ENCODE data around the gene LARP4.
"Not testable (repeated sequence)": the region's sequence is repeated elsewhere in the genome, so short reads cannot be mapped to it uniquely, and the experiment has no call there.

Gene LARP4

DNA sequence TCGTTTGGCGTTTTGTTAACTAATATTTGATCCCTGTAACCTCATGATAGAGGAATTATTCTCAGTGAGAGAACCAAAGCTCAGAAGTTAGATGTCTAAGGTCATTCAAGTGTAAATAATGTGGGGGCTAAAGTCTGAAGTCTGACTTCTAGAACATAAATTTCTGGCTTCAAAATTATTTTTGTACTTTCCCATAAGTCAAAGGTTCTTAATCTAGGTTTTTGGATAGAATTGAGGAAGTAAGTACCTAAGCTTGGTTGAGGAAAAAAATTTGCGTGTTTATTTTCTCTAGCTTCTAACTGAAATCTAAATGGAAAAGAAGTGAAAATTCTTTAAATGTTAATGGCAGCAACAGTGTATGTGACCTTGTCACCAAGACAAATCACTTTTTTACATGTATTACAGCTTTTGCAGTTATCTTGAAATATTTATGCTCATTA, 2.3 kb downstream of the LARP4 start:
- Histone ChIP-seq H3K9ac (ENCODE audit: low read depth, low read length) (peak overlapping the region; percentile 94), H3K9me3 (replicated peaks; ENCODE audit: low read length) (no peaks in the 10 kb centered on the region), H3K27me3 (ENCODE audit: control insufficient read depth, insufficient read depth, low read length) (no peaks in the 10 kb centered on the region), H3K4me1 (ENCODE audit: control insufficient read depth, insufficient read depth, low read length) (peaks cover 22% of the 10 kb centered on the region), H3K4me2 (ENCODE audit: low read length) (peak overlapping the region; percentile 82), H3K36me3 (ENCODE audit: insufficient read depth, low read length) (no peaks in the 10 kb centered on the region), H3K4me3 (ENCODE audit: low read length) (peak overlapping the region; percentile 94)

DNA sequence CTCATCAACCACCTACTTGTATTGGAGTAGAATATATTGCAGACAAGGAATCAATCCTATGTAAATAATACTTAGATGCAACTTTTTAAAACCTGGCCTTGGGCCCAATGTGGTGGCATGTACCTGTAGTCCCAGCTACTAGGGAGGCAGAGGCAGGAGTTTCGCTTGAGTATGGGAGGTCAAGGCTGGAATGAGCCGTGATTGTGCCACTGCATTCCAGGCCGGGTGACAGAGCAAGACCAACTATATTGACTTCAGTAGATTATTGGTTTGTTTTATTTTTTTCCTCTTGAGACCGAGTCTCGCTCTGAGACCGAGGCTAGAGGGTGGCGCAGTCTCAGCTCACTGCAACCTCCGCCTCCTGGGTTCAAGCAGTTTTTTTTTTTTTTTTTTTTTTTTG, 3.6 kb downstream of the LARP4 start:
- H3K4me3 ChIP-seq (ENCODE audit: low read length), result no peak overlapping the region
- no peaks in the 10 kb centered on the region for H3K27me3 ChIP-seq (ENCODE audit: control insufficient read depth, insufficient read depth, low read length)
- no peaks in the 10 kb centered on the region for H3K36me3 ChIP-seq (ENCODE audit: insufficient read depth, low read length)
- H3K9ac ChIP-seq (ENCODE audit: low read depth, low read length), result no peak overlapping the region
- H3K4me1 ChIP-seq (ENCODE audit: control insufficient read depth, insufficient read depth, low read length), result peaks cover 22% of the 10 kb centered on the region
- H3K4me2 ChIP-seq (ENCODE audit: low read length), result no peak overlapping the region
- H3K9me3 ChIP-seq (replicated peaks; ENCODE audit: low read length), result no peaks in the 10 kb centered on the region

DNA sequence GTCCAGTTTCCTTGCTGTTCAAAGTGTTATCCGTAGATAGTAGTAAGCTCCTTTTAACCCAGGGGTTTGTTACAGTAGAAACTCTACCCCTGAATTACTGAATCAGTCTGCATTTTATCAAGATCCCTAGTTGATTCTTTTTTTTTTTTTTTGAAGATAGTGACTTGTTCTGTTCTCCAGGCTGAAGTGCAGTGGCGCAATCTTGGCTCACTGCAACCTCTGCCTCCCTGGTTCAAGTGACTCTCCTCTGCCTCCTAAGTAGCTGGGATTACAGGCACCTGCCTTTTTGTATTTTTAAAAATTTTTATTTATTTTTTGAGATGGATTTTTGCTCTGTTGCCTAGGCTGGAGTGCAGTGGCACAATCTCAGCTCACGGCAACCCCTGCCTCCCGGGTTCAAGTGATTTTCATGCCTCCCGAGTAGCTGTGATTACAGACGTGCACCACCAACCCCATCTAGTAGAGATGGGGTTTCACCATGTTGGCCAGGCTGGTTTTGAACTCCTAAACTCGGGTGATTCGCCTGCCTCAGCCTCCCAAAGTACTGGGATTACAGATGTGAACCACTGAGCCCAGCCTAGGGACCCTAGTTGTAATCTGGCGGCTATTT, 10.5 kb downstream of the LARP4 start:
- no peaks in the 10 kb centered on the region for H3K4me1 ChIP-seq (ENCODE audit: control insufficient read depth, insufficient read depth, low read length)
- H3K27me3 ChIP-seq (ENCODE audit: control insufficient read depth, insufficient read depth, low read length), result no peaks in the 10 kb centered on the region
- peaks cover 9% of the 10 kb centered on the region for H3K36me3 ChIP-seq (ENCODE audit: insufficient read depth, low read length)
- no peak overlapping the region for H3K9ac ChIP-seq (ENCODE audit: low read depth, low read length)
- H3K4me3 ChIP-seq (ENCODE audit: low read length), result no peak overlapping the region
- H3K9me3 ChIP-seq (replicated peaks; ENCODE audit: low read length), result no peaks in the 10 kb centered on the region
- H3K4me2 ChIP-seq (ENCODE audit: low read length), result no peak overlapping the region

DNA sequence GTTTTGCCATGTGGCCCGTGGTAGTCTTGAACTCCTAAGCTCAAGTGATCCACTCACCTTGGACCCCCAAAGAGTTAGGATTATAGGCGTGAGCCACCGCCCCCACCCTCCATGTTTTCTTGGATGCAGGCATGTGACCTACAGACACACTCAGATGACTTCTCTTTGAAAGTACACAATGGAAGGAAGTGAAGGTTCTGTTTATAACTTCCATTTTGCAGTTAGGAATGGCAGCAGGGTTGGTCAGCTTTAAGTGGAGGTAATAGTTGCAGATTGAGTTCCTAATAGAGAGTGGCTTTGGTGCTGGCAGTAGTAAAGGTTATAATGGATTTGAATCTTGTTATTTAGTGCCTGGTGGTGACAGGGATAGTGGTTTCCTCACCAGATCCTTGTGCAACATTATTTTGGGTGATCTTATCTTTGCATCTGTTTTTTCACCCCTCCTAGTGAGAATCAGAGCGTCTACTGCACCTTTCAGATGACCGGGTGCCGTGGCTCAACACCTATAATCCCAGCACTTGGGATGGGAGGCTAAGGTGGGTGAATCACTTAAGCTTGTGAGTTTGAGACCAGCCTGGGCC, 15.3 kb downstream of the LARP4 start:
- no peaks in the 10 kb centered on the region for H3K9me3 ChIP-seq (replicated peaks; ENCODE audit: low read length)

DNA sequence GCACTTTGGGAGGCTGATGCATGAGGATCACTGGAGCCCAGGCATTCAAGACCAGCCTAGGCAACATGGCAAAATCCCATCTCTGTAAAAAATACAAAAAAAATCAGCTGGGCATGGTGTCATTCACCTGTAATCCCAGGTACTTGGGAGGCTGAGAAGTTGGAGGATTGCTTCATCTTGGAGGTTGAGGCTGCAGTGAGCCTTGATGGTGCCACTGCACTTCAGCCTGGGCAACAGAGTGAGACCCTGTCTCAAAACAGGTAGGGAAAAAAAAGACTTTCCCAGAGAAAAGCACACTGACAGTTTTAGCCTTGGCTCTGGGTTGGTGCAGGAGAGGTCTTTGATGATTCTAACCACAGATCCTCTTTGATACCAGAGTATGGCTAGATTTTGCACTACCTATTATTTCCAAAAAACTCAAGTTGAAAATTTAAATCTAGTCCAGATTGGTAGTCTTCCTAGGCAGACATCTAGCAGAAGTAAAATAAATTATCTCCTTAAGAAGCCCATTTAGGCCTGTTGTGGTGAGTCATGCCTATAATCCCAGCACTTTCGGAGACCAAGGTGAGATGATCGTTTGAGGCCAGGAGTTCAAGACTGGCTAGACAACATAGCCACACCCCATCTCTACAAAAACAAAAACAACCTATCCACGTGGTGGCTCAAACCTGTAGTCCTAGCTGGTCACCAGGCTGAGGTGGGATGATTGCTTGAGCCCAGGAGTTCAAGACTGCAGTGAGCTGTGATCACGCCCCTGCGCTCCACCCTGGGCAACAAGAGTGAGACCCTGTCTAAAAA, 18.6 kb downstream of the LARP4 start:
- Histone ChIP-seq H3K4me1 (ENCODE audit: control insufficient read depth, insufficient read depth, low read length) (peaks cover 4% of the 10 kb centered on the region), H3K4me3 (ENCODE audit: low read length) (no peak overlapping the region), H3K4me2 (ENCODE audit: low read length) (no peak overlapping the region), H3K36me3 (ENCODE audit: insufficient read depth, low read length) (peaks cover 10% of the 10 kb centered on the region), H3K9ac (ENCODE audit: low read depth, low read length) (no peak overlapping the region), H3K27me3 (ENCODE audit: control insufficient read depth, insufficient read depth, low read length) (no peaks in the 10 kb centered on the region), H3K9me3 (replicated peaks; ENCODE audit: low read length) (no peaks in the 10 kb centered on the region)

More for the DNA sequence above, 15.3 kb downstream of the LARP4 start:
- Histone ChIP-seq H3K4me1 (ENCODE audit: control insufficient read depth, insufficient read depth, low read length) (peaks cover 4% of the 10 kb centered on the region), H3K36me3 (ENCODE audit: insufficient read depth, low read length) (peaks cover 18% of the 10 kb centered on the region), H3K4me3 (ENCODE audit: low read length) (no peak overlapping the region), H3K9ac (ENCODE audit: low read depth, low read length) (no peak overlapping the region), H3K27me3 (ENCODE audit: control insufficient read depth, insufficient read depth, low read length) (no peaks in the 10 kb centered on the region), H3K4me2 (ENCODE audit: low read length) (no peak overlapping the region)

DNA sequence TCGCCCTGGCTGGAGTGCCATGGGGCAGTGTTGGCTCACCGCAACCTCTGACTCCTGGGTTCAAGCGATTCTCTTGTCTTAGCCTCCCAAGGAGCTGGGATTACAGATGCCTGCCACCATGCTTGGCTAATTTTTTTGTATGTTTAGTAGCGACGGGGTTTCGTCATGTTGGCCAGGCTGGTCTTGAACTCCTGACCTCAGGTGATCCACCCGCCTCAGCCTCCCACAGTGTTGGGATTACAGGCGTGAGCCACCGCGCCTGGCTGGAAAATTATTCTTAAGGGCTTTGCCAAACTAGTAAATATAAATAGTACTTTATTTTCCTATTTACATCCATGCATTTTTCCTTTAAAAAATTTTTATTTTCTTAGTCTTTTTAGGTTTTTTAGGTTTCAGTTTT, 22.2 kb downstream of the LARP4 start:
- H3K27me3 ChIP-seq (ENCODE audit: control insufficient read depth, insufficient read depth, low read length); H3K36me3 ChIP-seq (ENCODE audit: insufficient read depth, low read length); H3K4me3 ChIP-seq (ENCODE audit: low read length); H3K9me3 ChIP-seq (replicated peaks; ENCODE audit: low read length); H3K9ac ChIP-seq (ENCODE audit: low read depth, low read length); H3K4me2 ChIP-seq (ENCODE audit: low read length): not testable (repeated sequence)
- H3K4me1 ChIP-seq (ENCODE audit: control insufficient read depth, insufficient read depth, low read length), result peaks cover 16% of the 10 kb centered on the region

DNA sequence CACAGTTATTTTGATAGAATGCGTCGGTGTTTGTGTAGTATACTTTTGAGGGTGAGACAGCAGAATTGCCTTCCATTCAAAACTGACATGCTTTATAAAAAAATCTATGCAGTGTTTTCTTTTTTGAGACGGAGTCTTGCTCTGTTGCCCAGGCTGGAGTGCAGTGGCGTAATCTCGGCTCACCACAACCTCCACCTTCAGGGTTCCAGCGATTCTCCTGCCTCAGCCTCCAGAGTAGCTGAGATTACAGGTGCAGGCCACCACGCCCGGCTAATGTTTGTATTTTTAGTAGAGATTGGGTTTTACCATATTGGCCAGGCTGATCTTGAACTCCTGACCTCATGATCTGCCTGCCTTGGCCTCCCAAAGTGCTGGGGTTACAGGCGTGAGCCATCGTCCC, 22.7 kb downstream of the LARP4 start:
- H3K4me2 ChIP-seq (ENCODE audit: low read length); H3K27me3 ChIP-seq (ENCODE audit: control insufficient read depth, insufficient read depth, low read length); H3K4me3 ChIP-seq (ENCODE audit: low read length); H3K9me3 ChIP-seq (replicated peaks; ENCODE audit: low read length); H3K36me3 ChIP-seq (ENCODE audit: insufficient read depth, low read length); H3K9ac ChIP-seq (ENCODE audit: low read depth, low read length): not testable (repeated sequence)
- peaks cover 16% of the 10 kb centered on the region for H3K4me1 ChIP-seq (ENCODE audit: control insufficient read depth, insufficient read depth, low read length)

DNA sequence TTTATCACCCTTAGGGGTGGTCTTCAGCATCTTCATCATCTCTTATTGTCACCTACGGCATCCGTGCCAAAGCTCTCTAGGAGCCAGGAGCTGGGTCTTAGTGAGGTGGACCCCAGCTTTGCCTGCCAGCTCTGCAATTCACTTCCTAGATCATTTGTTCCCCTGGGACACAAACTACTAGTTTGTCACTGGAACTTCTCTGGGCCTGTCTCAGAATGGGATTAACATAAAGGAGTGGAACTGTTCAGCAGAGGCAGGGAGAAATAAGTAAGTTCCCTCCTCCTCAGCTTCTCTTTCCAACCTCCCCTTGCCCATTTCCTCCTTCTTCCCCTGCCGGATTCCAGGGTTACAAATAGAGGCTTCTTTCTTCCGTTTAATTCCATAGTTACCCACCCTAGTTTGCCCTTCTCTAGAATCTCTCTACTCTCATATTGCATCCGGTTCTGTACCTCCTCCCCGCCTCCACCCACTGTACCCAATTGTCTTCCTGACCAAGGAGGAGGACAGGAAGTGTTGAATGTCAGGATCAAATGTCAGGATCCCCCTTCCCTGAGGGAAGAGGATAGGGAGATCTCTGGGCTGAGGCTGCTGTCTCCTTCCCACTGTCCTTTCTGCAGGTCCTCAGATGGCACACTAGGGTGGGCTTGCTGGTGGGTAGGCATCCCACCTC, 25.0 kb downstream of the LARP4 start:
- Histone ChIP-seq H3K36me3 (ENCODE audit: insufficient read depth, low read length) (peaks cover 22% of the 10 kb centered on the region), H3K9me3 (replicated peaks; ENCODE audit: low read length) (no peaks in the 10 kb centered on the region)

DNA sequence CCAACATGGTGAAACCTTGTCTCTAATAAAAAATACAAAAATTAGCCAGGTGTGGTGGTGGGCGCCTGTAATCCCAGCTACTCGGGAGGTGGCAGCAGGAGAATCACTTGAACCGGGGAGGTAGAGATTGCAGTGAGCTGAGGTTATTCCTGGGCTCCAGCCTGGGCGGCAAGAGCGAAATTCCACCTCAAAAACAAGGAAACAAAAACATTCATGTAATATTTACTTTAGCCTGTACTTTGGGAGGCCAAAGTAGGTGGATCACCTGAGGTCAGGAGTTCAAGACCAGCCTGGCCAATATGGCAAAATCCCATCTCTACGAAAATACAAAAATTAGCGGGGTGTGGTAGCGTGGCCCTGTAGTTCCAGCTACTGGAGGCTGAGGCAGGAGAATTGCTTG, 31.0 kb downstream of the LARP4 start:
- H3K36me3 ChIP-seq (ENCODE audit: insufficient read depth, low read length), result peaks cover 58% of the 10 kb centered on the region
- H3K4me1 ChIP-seq (ENCODE audit: control insufficient read depth, insufficient read depth, low read length); H3K9me3 ChIP-seq (replicated peaks; ENCODE audit: low read length); H3K9ac ChIP-seq (ENCODE audit: low read depth, low read length); H3K27me3 ChIP-seq (ENCODE audit: control insufficient read depth, insufficient read depth, low read length); H3K4me3 ChIP-seq (ENCODE audit: low read length); H3K4me2 ChIP-seq (ENCODE audit: low read length): not testable (repeated sequence)

More for the DNA sequence above, 25.0 kb downstream of the LARP4 start:
- peaks cover 12% of the 10 kb centered on the region for H3K4me1 ChIP-seq (ENCODE audit: control insufficient read depth, insufficient read depth, low read length)
- H3K4me3 ChIP-seq (ENCODE audit: low read length), result peak overlapping the region; percentile 14
- H3K27me3 ChIP-seq (ENCODE audit: control insufficient read depth, insufficient read depth, low read length), result no peaks in the 10 kb centered on the region
- H3K4me2 ChIP-seq (ENCODE audit: low read length), result peak overlapping the region; percentile 22
- no peak overlapping the region for H3K9ac ChIP-seq (ENCODE audit: low read depth, low read length)

DNA sequence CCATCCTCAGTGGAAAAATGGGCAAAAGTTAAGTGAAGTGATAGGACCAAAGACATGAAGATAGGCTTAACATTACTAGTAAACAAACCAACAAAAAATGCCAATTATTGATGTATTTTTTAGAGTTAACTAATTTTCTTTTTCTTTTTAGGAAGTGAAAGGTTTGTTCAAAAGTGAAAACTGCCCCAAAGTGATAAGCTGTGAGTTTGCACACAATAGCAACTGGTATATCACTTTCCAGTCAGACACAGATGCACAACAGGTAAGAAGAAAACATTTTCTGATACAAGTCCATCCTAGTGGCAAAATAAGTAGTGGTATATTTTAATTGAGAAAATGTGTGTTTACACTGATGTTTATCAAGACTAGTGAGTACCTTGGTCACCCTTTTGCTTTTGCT, 39.6 kb downstream of the LARP4 start:
- Histone ChIP-seq H3K9me3 (replicated peaks; ENCODE audit: low read length) (no peaks in the 10 kb centered on the region), H3K4me1 (ENCODE audit: control insufficient read depth, insufficient read depth, low read length) (no peaks in the 10 kb centered on the region), H3K9ac (ENCODE audit: low read depth, low read length) (no peak overlapping the region), H3K27me3 (ENCODE audit: control insufficient read depth, insufficient read depth, low read length) (no peaks in the 10 kb centered on the region), H3K4me2 (ENCODE audit: low read length) (no peak overlapping the region), H3K4me3 (ENCODE audit: low read length) (no peak overlapping the region), H3K36me3 (ENCODE audit: insufficient read depth, low read length) (peaks cover 77% of the 10 kb centered on the region)

DNA sequence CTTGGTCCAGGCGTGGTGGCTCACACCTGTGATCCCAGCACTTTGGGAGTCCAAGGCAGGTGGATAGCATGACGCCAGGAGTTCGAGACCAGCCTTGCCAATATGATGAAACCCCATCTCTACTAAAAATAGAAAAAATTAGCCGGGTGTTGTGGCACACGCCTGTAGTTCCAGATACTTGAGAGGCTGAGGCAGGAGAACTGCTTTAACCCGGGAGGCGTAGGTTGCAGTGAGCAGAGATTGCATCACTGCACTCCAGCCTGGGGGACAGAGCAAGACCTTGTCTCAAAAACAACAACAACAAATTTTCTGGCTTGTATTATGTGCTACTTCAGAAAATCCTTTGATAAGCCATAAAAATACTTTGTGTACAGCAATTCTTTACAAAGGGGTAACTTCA, 41.1 kb downstream of the LARP4 start:
- Histone ChIP-seq H3K36me3 (ENCODE audit: insufficient read depth, low read length) (peaks cover 71% of the 10 kb centered on the region), H3K27me3 (ENCODE audit: control insufficient read depth, insufficient read depth, low read length) (no peaks in the 10 kb centered on the region), H3K9ac (ENCODE audit: low read depth, low read length) (no peak overlapping the region), H3K4me1 (ENCODE audit: control insufficient read depth, insufficient read depth, low read length) (no peaks in the 10 kb centered on the region), H3K4me2 (ENCODE audit: low read length) (no peak overlapping the region), H3K4me3 (ENCODE audit: low read length) (no peak overlapping the region), H3K9me3 (replicated peaks; ENCODE audit: low read length) (no peaks in the 10 kb centered on the region)

Data from skeletal muscle satellite cell (primary cell).